ENCODE results near the gene OSM.

DNA sequence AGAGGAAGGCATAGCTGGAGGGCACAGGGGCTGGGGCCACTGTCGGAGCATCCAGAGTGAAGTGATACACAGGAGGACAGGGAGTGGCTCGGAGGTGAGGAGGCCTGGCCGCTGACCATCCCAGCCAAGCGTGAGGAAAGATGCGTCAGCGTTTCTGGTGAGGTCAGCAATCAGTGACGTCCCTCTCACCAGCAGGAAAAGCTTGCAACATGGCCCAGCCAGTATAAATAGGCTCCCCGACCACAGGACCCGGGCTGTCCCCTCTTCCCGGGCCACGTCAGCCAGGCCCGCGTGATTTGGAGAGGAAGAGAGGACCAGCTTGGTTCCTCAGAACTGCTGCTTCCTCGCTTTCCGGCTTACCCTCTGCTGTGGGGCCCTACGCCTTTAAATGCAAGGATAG lies 4.2 kb upstream of the OSM start:
- no peak for TF ChIP-seq GATA2 (IDR thresholded peaks at IDR 0.05; ENCODE audit: low read depth, low read length)
- no peak for TF ChIP-seq GATA3 (IDR thresholded peaks at IDR 0.05; ENCODE audit: low read depth, low read length)
